DMS153 (cell line): Measurements from ENCODE around the gene ZDHHC11.
A peak's percentile ranks its signal among the peaks of the same experiment; 100 is the strongest.
"Not testable (repeated sequence)": the region's sequence is repeated elsewhere in the genome, so short reads cannot be mapped to it uniquely, and the experiment has no call there.

Experiments used
- DNase-seq: peaks from one replicate; lab custom pipeline; 2025; lab: John Stamatoyannopoulos, UW

The ZDHHC11 gene

GRCh38 chr5:761059-761771, 89.6 kb downstream of the ZDHHC11 start:
- no peak for DNase-seq

DNA sequence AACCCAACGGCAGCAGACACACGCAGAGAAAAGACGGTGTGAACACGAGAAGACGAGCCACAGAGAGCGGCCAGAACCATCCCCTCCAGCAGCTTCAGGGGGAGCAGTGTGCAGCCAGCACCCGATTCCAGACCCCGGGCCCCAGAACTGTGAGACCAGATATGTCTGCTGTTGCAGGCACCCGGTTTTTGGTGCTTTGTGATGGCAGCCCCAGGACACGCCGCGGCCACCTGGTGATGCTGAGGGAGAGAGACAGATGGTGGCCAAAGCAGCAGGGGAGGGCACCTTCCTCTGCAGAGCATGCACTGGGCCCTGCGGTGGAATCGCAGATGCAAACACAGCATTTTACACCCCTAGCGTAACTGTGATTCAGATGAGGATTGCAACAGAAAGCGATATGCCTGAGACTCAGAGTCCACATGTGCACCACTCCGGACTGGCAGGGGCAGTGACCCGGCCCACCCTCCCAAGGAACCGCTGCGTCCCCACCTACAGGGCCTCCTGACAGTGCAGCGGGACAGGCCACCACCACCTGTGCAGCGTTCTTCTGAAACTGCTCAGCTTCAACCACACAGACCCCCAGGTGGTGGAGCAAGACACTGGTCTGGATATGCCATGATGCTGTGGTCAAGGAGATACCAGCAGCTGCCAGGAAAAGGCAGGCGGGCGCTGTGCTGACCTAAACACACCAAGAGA, 90.3 kb downstream of the ZDHHC11 start:
- DNase-seq = no peak

DNA sequence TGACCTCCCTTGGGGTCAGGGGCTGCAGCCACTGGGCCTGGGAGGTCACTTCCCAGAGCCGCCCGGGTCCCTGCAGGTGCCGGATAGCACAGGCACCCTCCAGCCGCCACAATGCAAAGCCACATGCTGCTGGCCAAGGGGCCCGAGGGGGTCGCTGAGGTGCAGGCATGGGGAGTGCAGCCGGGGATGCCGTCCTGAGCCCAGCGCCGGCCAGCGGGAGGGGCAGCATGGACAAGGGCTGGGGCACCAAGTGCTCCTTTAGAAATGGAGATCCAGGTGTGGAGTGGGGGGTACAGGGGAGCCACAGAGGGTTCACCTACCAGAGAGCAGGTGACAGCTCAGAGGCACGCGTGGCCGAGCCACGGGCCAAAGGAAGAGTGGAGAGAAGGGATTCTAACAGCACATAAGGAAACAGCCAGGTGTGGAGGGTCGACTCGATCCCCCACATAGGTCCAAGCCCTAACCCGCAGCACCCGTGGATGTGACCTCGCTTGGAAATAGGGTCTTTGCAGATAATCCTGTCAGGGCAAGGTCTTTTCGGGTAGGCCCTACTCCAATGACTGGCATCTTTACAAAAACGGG, 90.9 kb downstream of the ZDHHC11 start:
- no peak for DNase-seq

- peak; percentile 92 for DNase-seq
Measured at GRCh38 chr5:759111-759751, 91.6 kb downstream of the ZDHHC11 start.

DNA sequence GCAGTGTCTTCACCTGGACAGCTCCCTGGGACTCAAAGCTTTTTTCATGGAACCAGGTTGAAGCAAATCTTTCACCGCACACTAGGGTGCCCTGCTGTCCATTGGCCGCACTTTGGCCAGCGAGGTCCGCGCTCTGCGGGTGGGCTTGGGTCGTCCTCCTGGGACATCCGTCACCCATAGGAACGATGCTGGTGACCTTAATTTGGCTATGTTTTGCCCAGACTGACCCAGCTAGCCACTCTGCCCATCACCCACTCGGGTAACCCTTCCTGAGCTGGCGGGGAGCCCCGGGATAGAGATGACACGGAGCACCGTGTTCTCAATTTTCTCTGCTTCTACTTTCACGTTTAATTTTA, 92.1 kb downstream of the ZDHHC11 start:
- no peak for DNase-seq

- DNase-seq = peak; percentile 93
Measured at GRCh38 chr5:757931-758697, 92.7 kb downstream of the ZDHHC11 start.

DNA sequence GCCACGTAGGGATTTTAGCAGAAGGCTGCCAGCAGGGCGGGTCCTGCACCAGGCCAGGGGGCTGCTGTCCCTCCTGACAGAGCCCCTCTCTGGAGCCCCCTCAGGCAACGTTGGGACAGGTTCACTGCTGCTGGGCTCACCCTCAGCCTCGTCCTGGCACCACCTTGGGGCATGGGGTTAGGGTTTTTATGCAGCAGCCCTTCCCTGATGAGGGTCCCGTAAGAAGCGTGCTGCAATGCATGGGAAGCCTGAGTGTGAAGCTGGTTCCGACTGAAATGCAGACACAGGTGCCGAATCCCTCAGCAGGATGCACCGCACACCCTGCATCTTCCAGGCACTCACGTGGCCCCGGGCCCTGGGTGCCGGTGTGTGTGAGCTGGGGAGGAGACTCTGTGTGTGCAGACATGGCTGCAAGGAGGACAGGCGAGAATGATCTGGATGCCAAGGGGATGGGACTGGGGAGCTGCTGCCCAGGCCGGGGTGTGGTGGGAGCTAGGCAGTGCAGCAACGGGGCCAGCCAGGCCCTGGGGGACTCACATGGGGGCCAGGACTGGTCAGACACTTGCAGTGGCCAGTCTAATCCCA, 93.3 kb downstream of the ZDHHC11 start:
- DNase-seq = no peak

DNA sequence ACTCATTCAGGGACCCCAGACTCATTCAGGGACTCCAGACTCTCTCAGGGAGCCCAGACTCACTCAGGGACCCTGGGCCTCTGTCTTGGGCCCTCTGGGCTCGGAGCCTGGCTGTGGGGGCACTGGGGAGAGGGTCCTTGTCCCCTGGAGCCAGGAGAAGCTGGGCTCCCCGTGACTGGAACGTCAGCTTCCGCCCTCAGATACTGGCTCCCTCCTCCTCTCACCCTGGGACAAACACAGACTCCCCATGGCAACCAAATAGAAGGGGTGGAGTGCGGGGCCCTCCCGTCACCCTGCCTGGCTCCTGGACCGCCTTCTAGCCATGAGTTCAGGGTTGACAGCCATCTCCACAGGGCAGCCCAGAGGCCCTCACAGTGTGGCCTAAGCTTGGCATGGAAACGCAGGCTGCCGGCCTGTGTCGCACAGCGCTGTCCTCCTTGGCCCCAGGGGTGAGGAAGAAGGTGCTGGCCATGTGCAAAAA, 93.9 kb downstream of the ZDHHC11 start:
- DNase-seq = peak; percentile 12

- DNase-seq = no peak
Measured at GRCh38 chr5:756171-756570, 94.6 kb downstream of the ZDHHC11 start.

DNA sequence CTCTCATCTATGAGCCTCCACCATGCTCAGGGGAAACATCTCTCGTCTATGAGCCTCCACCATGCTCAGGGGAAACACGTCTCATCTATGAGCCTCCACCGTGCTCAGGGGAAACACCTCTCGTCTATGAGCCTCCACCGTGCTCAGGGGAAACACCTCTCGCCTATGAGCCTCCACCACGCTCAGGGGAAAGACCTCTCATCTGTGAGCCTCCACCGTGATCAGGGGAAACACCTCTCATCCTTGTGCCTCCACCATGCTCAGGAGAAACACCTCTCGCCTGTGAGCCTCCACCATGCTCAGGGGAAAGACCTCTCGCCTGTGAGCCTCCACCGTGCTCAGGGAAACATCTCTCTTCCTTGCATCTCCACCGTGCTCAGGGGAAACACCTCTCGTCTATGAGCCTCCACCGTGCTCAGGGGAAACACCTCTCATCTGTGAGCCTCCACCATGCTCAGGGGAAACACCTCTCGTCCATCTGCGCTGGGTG, 96.6 kb downstream of the ZDHHC11 start:
- not testable (repeated sequence) for DNase-seq

GRCh38 chr5:753567-754142, 97.1 kb downstream of the ZDHHC11 start:
- not testable (repeated sequence) for DNase-seq

DNA sequence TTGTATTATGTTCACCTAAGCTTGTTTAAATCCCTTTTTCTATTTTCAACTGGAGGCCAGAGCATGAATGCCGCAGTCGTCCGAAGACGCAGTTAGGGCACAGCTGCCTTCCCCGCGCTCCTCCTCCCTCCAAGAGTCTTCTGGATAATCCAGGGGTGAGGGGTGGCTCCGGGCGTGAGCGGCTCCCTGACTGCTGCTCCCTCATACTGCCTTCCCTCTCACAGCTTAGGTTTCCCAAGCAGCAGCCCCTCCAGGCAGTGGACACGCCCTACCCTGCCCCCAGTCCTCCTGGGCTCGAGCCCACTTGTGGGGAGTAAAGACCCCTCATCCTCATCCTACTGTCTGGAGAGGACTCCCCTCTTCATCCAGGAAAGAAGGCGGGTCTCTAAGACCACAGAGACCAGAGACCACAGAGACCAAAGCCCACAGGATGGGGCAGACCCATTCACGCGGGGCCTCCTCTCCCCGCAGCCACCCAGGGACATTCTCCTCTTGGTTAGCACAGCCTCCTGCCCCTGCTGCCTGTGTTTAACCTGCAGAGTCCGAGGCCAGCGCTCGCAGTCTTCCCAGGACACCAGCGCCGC, 98.2 kb downstream of the ZDHHC11 start:
- not testable (repeated sequence) for DNase-seq

GRCh38 chr5:751992-752391, 98.8 kb downstream of the ZDHHC11 start:
- DNase-seq = not testable (repeated sequence)

DNA sequence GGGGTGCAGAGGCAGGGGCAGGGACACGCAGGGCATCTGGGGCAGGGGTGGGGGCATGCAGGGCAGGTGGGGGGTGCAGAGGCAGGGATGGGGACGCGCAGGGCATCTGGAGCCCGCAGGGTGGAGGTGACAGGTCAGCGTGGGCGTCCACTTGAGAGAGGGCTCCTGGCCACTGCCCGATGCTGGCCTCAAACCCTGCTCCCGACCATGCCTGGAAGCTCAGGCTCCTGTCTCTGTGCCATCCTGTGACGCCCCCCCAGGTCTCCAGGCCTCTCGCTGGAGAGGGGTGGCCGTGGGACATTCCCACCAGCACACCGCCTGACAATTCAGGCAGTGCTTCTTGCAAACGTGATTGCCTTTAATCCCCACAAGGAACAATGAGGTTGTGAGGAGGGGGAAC, 99.3 kb downstream of the ZDHHC11 start:
- DNase-seq = no peak

DNA sequence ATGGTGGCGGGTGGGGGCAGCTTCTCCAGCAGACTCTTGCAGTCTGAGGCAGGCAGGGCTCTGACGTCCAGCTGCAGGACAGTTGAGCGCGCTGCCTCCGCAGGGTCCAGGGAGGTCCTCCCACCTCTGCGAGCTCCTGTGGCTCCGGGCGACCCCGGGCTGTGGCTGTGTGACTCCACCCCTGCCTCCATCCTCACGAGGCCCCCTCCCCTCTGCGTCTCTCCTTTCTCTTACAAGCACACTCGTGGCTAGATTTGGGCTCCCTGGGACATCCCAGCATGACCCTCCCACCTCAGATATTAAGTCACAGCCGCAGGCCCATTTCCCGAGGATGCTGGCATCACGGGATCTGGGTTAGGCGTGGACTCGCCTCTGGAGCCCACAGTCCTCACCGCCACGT, 100.6 kb downstream of the ZDHHC11 start:
- DNase-seq = not testable (repeated sequence)

DNA sequence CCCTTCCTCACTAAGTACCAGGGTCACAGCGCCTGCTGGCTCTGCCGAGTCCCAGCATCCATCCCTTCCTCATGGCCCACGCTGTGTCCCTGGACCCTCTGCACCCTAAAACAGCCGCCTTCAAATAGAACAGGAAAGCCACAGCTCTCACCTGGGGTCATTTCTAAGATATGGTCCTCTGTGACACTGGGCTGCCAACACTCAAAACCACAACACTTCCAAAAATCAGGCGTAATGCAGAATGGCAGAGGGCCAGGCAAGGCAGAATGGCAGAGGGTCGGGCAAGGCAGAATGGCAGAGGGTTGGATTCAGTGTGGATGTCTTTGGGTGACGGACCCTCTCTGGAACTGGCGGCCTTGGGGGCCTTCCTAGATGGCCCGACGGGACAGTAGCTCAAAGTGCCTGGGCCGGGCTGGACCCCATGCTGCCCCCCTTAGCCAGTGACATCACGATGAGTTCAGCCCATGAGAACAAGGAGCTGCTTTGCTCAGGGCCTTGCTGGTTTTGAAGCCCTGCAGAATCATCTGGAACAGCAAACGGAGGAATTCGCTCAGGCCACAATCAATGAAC, 101.6 kb downstream of the ZDHHC11 start:
- DNase-seq = no peak

DNA sequence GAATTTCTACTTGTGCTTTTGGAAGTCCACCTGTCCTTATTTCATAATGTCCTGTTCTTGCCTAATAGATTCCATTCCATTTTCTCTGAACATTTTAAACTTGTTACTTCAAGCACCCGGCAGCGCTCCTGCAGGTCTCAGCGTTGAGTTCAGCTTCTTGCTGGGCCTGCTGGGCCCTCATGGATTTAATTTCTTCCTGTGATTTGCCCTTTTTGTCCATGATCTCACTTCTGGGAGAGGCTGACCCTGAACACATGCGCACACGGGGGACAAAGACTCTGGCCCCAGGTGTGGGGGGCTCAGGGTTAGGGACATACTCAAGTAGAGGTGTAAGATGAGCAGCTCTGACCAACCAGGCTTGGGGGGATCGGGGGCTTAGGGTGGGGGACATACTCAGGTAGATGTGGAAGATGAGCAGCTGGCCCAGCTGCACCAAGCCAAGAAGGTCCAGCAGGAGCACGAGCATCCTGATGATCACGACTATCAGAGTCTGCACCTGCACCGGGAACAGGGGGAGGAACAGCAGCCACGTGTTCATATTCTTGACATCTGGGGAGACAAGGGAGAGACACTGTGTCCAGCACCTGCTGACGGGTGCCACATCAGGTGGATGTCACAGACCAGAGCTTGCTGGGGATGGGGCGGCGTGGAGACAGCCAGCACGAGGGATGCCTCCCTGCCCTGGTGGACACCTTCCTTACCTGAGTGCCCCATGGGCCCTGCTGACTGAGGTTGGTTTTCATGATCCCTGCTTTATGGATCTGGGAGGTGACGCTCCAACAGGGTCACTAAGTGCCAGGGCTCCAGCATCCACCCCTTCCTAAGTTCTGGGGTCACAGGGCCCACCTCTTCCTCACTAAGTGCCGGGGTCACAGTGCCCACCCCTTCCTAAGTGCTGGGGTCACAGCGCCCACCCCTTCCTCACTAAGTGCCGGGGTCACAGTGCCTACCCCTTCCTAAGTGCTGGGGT, 102.5 kb downstream of the ZDHHC11 start:
- DNase-seq = not testable (repeated sequence)

GRCh38 chr5:747303-747844, 103.4 kb downstream of the ZDHHC11 start:
- not testable (repeated sequence) for DNase-seq
